GM19455 (cell line): ENCODE measurements around the gene SLC10A3.

Experiments used
- ATAC-seq: cut with Tn5 transposase; IDR thresholded peaks from one replicate; pipeline ENCODE4 v1.9.1; 2021; ENCODE audit not compliant: unreplicated experiment

SLC10A3 gene

DNA sequence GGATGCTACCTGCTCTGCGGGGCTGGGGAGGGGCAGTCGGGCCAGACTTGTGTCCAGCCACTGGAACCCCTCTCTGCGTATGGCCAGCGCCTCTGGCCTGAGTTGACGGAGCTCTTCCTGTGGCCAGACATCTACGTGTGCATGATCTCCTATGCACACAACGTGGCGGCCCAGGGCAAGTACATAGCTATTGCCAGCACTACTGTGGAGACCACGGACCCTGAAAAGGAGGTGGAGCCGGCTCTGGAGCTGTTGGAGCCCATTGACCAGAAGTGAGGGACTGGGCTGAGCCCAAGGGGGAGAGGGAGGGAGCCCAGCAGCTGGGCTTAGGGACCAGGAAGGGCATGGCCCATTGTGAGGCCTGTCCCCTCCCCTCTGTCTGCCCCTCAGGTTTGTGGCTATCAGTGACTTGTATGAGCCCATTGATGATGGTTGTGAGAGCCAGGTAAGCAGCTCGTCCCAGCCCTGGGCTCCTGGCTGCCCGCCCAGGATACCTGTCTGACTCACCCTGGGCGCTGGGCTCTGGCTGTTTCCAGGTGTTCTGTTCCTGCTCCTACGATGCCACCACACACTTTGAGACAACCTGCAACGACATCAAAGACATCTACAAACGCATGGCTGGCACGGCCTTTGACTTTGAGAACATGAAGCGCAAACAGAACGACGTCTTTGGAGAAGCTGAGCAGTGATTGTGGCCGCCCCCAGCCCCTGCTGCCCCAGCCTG lies 48.3 kb downstream of the SLC10A3 start:
- no peak for ATAC-seq

DNA sequence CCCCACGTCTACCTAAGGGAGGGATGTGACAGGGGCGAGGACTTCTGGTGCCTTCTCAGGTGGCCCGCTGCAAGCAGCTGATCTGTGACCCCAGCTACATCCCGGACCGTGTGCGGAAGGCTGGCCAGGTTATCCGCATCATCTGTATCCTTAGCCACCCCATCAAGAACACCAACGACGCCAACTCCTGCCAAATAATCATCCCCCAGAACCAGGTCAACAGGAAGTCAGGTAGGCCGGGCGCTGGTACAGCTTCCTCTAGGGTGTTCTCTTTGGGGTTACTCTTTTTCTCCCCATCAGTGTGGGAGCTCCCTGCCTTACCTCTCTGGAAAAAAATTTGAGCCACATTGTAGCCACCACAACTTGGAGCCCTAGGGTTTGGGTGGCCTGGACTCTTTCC lies 48.9 kb downstream of the SLC10A3 start:
- no peak for ATAC-seq

DNA sequence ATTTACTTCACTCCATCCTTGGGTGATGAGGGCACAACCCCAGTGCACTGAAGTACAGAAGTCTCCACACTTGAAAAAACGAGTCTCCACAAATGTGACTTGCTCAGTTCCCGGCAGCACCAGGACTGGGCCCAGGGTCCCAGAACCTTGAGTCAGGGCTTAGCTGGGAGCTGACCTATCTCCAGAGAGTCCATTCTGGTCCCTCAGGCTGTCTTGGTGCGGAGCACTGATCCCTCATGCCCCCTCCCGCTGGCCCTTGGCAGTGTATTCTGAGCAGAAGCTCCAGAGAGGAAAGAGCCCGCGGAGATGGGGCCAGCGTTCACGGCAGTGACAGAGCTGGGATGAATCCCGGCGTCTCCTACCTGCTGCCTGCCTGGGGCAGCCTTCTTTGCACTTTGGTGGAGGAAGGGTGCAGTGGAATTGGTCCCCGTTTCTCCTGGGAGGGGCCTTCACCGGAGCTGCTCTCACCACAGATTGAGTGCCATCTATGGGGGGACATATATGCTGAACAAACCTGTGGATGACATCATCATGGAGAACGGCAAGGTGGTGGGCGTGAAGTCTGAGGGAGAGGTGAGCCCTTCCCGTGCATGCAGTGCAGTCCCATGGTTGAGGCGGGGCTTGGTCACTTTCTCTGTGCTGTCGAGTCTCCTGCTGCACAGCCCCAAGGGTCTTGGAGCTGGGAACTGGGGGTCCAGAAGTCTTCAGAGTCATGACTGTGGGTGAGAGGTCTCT lies 49.6 kb downstream of the SLC10A3 start:
- no peak for ATAC-seq

DNA sequence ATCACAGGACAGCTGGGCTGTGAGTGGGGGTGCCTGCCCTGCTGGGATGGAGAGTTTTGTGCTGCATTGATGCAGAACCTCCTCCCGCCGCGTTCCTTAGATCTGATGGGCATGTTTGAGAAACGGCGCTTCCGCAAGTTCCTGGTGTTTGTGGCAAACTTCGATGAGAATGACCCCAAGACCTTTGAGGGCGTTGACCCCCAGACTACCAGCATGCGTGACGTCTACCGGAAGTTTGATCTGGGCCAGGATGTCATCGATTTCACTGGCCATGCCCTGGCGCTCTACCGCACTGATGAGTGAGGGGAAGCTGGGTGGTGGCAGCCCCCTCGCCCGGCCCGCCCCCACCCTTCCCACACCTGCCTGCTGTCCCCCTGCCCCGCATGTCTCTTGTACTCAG lies 50.6 kb downstream of the SLC10A3 start:
- no peak for ATAC-seq

DNA sequence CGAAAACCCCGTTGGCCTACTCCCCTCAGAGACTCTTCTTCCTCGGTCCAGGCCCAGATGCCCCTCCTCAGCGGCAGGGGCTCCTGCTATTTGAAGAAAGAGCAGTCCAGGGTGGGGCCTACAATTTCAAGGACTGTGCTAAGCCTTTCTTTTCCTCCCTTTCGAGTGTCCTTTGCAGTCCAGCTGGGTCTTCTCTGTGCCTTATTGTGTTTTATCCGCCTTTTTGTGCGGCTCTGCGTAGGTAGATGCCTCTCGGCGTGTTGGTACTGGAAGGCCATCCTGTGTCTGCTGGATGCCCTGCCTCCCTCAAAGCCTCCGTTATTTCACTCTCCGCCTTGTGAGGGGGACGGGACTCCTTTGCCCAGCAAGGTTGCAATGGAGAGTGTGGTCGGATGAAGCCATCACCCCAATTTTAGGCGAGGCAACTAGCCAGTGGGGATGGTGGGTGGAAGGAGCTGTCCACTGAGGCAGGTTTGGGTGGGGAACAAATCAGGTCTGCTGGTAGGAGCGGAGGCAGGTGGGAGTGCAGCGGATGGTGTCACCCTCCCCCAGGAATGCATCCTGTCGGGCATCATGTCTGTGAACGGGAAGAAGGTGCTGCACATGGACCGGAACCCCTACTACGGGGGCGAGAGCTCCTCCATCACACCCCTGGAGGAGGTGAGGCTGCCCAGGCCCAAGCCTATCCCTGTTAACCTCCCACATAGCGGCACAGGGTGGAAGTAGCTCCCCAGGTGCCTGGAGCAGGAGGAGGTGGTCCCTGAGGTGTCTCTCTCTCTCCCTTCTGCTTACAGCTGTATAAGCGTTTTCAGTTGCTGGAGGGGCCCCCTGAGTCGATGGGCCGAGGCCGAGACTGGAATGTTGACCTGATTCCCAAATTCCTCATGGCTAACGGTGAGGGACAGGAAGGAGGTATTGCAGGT lies 52.2 kb downstream of the SLC10A3 start:
- ATAC-seq = no peak
